Naive thymus-derived CD4-positive, alpha-beta T cell (primary cell): ENCODE data around the gene NDST3. TPM values are rescaled to one million over a fixed set of nuclear protein-coding genes. Genes with fewer than 3 reads are reported as not detected.
A peak's percentile ranks its signal among the peaks of the same experiment; 100 is the strongest.

Experiments used
- ATAC-seq: fragments of 150-1000 bp; cut with Tn5 transposase; 2 replicates; pipeline ENCODE4 v1.10.0; 2021; ENCODE audit warnings: mild to moderate bottlenecking, moderate library complexity
- CTCF ChIA-PET: fragments of 350-600 bp; sonication (Branson Sonifier 250); formaldehyde crosslinking; loops from one replicate; lab custom pipeline; 2021; ENCODE audit warnings: antibody characterized with exemption; lab: Charles Lee
- POLR2A ChIA-PET: fragments of 350-600 bp; sonication (Branson Sonifier 250); formaldehyde crosslinking; loops from one replicate; lab custom pipeline; 2021; ENCODE audit warnings: antibody characterized with exemption, inconsistent platforms; lab: Charles Lee
- DNase-seq, 9 donors: peaks; one replicate each; pipeline versions ENCODE4 v3.0.0 to v3.0.0-alpha.2; 2020 to 2022; ENCODE audit warnings: mixed read lengths in 1 of 9
- H3K27ac ChIP-seq: one replicate; pipeline ENCODE4 v1.7.0; 2013; ENCODE audit warnings: mild to moderate bottlenecking, low read depth, low read length, moderate library complexity
- H3K27me3 ChIP-seq, 2 donors: one replicate each; pipeline ENCODE4 v1.7.0; 2013; ENCODE audit warnings: low read length in 2 of 2, mild to moderate bottlenecking in 2 of 2, moderate library complexity in 2 of 2; ENCODE audit not compliant: control insufficient read depth in 2 of 2, insufficient read depth in 2 of 2
- H3K36me3 ChIP-seq, 3 experiments: 1 replicate in 2 of 3; 2 replicates in 1 of 3; pipeline ENCODE4 v1.7.0; 2013; ENCODE audit warnings: low read length in 3 of 3, mild to moderate bottlenecking in 3 of 3, moderate library complexity in 1 of 3; ENCODE audit not compliant: insufficient read depth in 3 of 3, control insufficient read depth in 2 of 3
- H3K4me1 ChIP-seq, 2 donors: one replicate each; pipeline ENCODE4 v1.7.0; 2013; ENCODE audit warnings: low read length in 2 of 2, mild to moderate bottlenecking in 2 of 2, moderate library complexity in 1 of 2; ENCODE audit not compliant: control insufficient read depth in 2 of 2, insufficient read depth in 2 of 2
- H3K4me3 ChIP-seq: 2 replicates; pipeline ENCODE4 v1.7.0; 2013; ENCODE audit warnings: mild to moderate bottlenecking, low read length
- H3K9me3 ChIP-seq, 3 experiments: 1 replicate in 2 of 3; 2 replicates in 1 of 3; pipeline ENCODE4 v1.7.0; 2013; ENCODE audit warnings: low read length in 3 of 3; ENCODE audit not compliant: control insufficient read depth in 2 of 3
- H3K27ac Mint-ChIP-seq, 9 donors: one replicate each; pipeline ENCODE4 v1.8.0; 2020 to 2022; ENCODE audit warnings: mixed read lengths in 9 of 9, mild to moderate bottlenecking in 8 of 9, moderate library complexity in 5 of 9, inconsistent platforms in 2 of 9
- H3K27me3 Mint-ChIP-seq, 5 donors: one replicate each; pipeline ENCODE4 v1.8.0; 2021 to 2022; ENCODE audit warnings: mixed read lengths in 5 of 5, mild to moderate bottlenecking in 1 of 5
- H3K36me3 Mint-ChIP-seq, 5 donors: one replicate each; pipeline ENCODE4 v1.8.0; 2020 to 2022; ENCODE audit warnings: mixed read lengths in 5 of 5, mild to moderate bottlenecking in 3 of 5, inconsistent platforms in 1 of 5
- H3K4me1 Mint-ChIP-seq, 7 donors: one replicate each; pipeline ENCODE4 v1.8.0; 2020 to 2022; ENCODE audit warnings: mixed read lengths in 7 of 7, mild to moderate bottlenecking in 3 of 7, inconsistent platforms in 1 of 7
- H3K4me3 Mint-ChIP-seq, 10 donors: one replicate each; pipeline ENCODE4 v1.8.0; 2020 to 2022; ENCODE audit warnings: mild to moderate bottlenecking in 10 of 10, mixed read lengths in 10 of 10, moderate library complexity in 6 of 10, inconsistent platforms in 2 of 10
- H3K9me3 Mint-ChIP-seq, 11 donors: one replicate each; pipeline ENCODE4 v1.8.0; 2020 to 2022; ENCODE audit warnings: mixed read lengths in 11 of 11, mild to moderate bottlenecking in 4 of 11, inconsistent platforms in 1 of 11, moderate library complexity in 1 of 11
- intact Hi-C, 2 donors: fragments of 100-400 bp; cut with micrococcal nuclease; formaldehyde crosslinking; loops; one replicate each; pipeline ENCODE4 v1.15.1; 2023
- polyA plus RNA-seq, 2 donors: library from polyadenylated mRNA; unstranded; fragments of 300-500 nt; fragmentation: Illumina TruSeq; gene quantifications; one replicate each; pipeline ENCODE4 v1.2.3, GENCODE V29; 2021
- total RNA-seq, 6 experiments: library from RNA in 5 of 6; stranded (reverse) in 5 of 6; gene quantifications; 1 replicate in 5 of 6; 2 replicates in 1 of 6; pipeline ENCODE4 v1.2.3 and lab custom pipeline; 2021 to 2026

NDST3 gene
- total and polyA plus RNA-seq, 7 experiments from 2014 or later: 0.17 to 0.18 TPM; not detected in 5

DNA sequence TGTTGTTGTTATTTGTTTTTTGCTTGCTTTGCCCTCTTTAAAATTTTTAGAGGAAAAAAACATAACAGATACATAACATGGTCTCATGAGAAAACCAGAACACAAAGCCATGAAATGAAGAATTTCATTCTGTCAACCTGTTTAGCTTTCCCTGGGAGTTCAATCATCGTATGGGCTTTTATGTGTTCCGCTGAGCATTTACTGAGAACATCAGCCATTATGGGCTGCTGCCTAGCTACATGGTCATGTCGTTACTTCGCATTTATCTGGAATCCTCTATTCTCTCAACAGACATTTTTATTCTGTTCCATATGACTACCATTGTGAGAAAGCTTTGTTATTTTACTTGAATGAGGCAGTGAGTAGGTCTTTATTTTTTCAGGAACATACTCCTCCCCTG, 51.4 kb downstream of the NDST3 start:
- Mint-ChIP-seq H3K4me3 (no peak overlapping the region), H3K4me1 (peaks cover 0 to 7% (median 0%) of the 10 kb centered on the region in 7 donors), H3K9me3 (peaks cover 0 to 4% (median 0%) of the 10 kb centered on the region in 11 donors), H3K27ac (no peak overlapping the region), H3K36me3 (no peaks in the 10 kb centered on the region), H3K27me3 (peaks cover 0 to 4% (median 0%) of the 10 kb centered on the region in 5 donors)
- DNase-seq (no peak), ATAC-seq (no peak)
- ChIA-PET CTCF (no interaction called here), POLR2A (no interaction called here)
- Histone ChIP-seq H3K4me3 (no peak overlapping the region), H3K4me1 (no peaks in the 10 kb centered on the region), H3K9me3 (no peaks in the 10 kb centered on the region), H3K36me3 (no peaks in the 10 kb centered on the region), H3K27ac (no peak overlapping the region), H3K27me3 (no peaks in the 10 kb centered on the region)
- intact Hi-C loops: no loop called here

- Mint-ChIP-seq H3K4me3 (no peak overlapping the region), H3K36me3 (no peaks in the 10 kb centered on the region), H3K9me3 (peaks cover 0 to 4% (median 0%) of the 10 kb centered on the region in 11 donors), H3K27ac (no peak overlapping the region), H3K27me3 (peaks cover 0 to 4% (median 0%) of the 10 kb centered on the region in 5 donors), H3K4me1 (peaks cover 0 to 7% (median 0%) of the 10 kb centered on the region in 7 donors)
- ChIA-PET POLR2A (no interaction called here), CTCF (interaction anchor here (0.7 kb wide), 1 partner anchor 69 kb away, joined by 3 read pairs; no protein-coding TSS in a partner anchor)
- Histone ChIP-seq H3K4me1 (no peaks in the 10 kb centered on the region), H3K36me3 (no peaks in the 10 kb centered on the region), H3K27me3 (no peaks in the 10 kb centered on the region), H3K27ac (no peak overlapping the region), H3K9me3 (no peaks in the 10 kb centered on the region), H3K4me3 (no peak overlapping the region)
- intact Hi-C loops: no loop called here
- ATAC-seq (no peak), DNase-seq (no peak)
Measured at GRCh38 chr4:118086344-118086743, 52.1 kb downstream of the NDST3 start.

DNA sequence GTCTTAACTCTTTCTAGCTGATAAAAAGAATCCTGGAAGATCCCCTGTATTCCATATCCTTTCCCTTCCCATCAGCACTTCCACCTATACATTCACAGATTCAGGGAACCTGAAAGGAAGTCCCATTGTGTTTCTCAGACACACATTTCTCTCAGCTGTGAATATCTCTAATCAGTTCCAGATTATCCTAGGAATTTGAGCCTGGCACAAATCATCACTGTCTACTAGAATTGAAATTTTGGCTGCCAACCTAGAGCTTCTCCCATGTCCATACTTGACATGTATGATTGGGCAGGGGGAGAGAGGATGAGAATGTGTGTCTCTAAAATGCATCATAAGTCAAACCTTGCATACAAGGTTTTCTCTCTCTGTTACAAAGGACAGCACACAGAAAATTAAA, 53.1 kb downstream of the NDST3 start:
- ATAC-seq (no peak), DNase-seq (no peak)
- ChIA-PET CTCF (interaction anchor here (0.6 kb wide), 1 partner anchor 24 kb away, joined by 3 read pairs; no protein-coding TSS in a partner anchor), POLR2A (no interaction called here)
- Histone ChIP-seq H3K4me1 (no peaks in the 10 kb centered on the region), H3K36me3 (no peaks in the 10 kb centered on the region), H3K9me3 (no peaks in the 10 kb centered on the region), H3K27ac (no peak overlapping the region), H3K27me3 (no peaks in the 10 kb centered on the region), H3K4me3 (no peak overlapping the region)
- no peaks in the 10 kb centered on the region for H3K36me3 Mint-ChIP-seq
- no peak overlapping the region for H3K4me3 Mint-ChIP-seq
- intact Hi-C loops: no loop called here
- H3K27ac Mint-ChIP-seq: peak overlapping the region in 1 of 9 donors; percentile 39
- H3K9me3 Mint-ChIP-seq: peaks cover 0 to 4% (median 0%) of the 10 kb centered on the region in 11 donors
- peaks cover 0 to 4% (median 0%) of the 10 kb centered on the region in 5 donors for H3K27me3 Mint-ChIP-seq
- peaks cover 0 to 7% (median 0%) of the 10 kb centered on the region in 7 donors for H3K4me1 Mint-ChIP-seq

- ChIA-PET POLR2A (no interaction called here), CTCF (no interaction called here)
- Histone ChIP-seq H3K27me3 (no peaks in the 10 kb centered on the region), H3K27ac (no peak overlapping the region), H3K4me1 (no peaks in the 10 kb centered on the region), H3K4me3 (no peak overlapping the region), H3K9me3 (no peaks in the 10 kb centered on the region), H3K36me3 (no peaks in the 10 kb centered on the region)
- intact Hi-C loops: no loop called here
- DNase-seq (no peak), ATAC-seq (no peak)
- no peak overlapping the region for H3K27ac Mint-ChIP-seq
- H3K4me1 Mint-ChIP-seq: no peaks in the 10 kb centered on the region
- H3K4me3 Mint-ChIP-seq: no peak overlapping the region
- peaks cover 0 to 4% (median 0%) of the 10 kb centered on the region in 11 donors for H3K9me3 Mint-ChIP-seq
- peaks cover 0 to 2% (median 0%) of the 10 kb centered on the region in 5 donors for H3K27me3 Mint-ChIP-seq
- H3K36me3 Mint-ChIP-seq: no peaks in the 10 kb centered on the region
Measured at GRCh38 chr4:118099106-118099505, 64.8 kb downstream of the NDST3 start.

GRCh38 chr4:118102195-118102594, 67.9 kb downstream of the NDST3 start:
- no peak overlapping the region for H3K27ac Mint-ChIP-seq
- intact Hi-C loops: no loop called here
- no peaks in the 10 kb centered on the region for H3K9me3 ChIP-seq
- no peak for ATAC-seq
- no peak overlapping the region for H3K27ac ChIP-seq
- H3K27me3 ChIP-seq: no peaks in the 10 kb centered on the region
- DNase-seq: no peak
- H3K9me3 Mint-ChIP-seq: no peaks in the 10 kb centered on the region
- peaks cover 0 to 4% (median 0%) of the 10 kb centered on the region in 5 donors for H3K27me3 Mint-ChIP-seq
- H3K36me3 ChIP-seq: no peaks in the 10 kb centered on the region
- POLR2A ChIA-PET: no interaction called here
- H3K4me1 ChIP-seq: no peaks in the 10 kb centered on the region
- H3K36me3 Mint-ChIP-seq: no peaks in the 10 kb centered on the region
- no peak overlapping the region for H3K4me3 Mint-ChIP-seq
- H3K4me1 Mint-ChIP-seq: peaks cover 0 to 2% (median 0%) of the 10 kb centered on the region in 7 donors
- H3K4me3 ChIP-seq: no peak overlapping the region
- CTCF ChIA-PET: no interaction called here

DNA sequence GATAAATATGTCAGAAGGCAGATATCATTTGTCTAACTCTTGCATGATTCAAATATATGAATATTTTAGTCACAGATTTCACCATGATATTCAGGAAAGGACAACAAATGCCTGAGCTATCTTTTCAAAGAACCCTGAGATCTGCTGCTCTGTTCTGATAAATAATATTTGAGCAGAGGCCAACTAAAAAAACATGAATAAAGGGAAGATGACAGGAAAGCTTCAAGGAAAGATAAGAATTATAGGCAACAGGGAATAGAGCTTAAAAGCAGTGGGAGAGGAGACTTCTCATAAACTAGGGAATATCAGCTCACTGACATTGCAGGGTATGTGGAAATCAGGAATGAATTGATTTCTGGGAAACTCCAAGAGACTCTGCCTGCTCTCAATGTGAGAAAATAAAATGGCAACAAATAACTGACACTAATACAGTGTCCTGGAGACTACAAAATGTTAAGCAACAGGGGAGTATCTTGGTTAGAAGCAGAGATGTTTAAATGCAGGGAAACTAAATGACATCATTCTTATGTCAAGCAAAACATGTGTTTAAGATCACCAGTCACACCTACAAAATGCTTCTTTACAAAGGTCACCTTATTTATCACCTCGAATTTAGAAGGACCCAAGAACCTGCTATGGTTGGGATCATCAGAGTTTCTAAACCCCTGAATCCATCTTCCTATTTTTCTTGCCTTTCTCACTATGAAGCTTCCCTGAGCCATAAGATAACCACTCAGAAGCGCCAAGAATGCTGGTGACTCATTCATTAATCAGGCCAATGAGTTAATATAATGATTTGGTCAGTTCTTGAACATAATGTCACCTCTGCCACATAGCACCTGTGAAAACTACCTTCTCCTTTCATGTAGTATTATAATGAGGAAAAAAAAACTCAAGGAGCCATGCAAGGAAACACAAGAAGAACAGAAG, 78.1 kb downstream of the NDST3 start:
- ATAC-seq (no peak), DNase-seq (no peak)
- peaks cover 0 to 6% (median 4%) of the 10 kb centered on the region in 5 donors for H3K27me3 Mint-ChIP-seq
- H3K9me3 Mint-ChIP-seq: peaks cover 0 to 16% (median 2%) of the 10 kb centered on the region in 11 donors
- Histone ChIP-seq H3K27ac (no peak overlapping the region), H3K9me3 (no peaks in the 10 kb centered on the region), H3K4me1 (no peaks in the 10 kb centered on the region), H3K4me3 (no peak overlapping the region), H3K36me3 (no peaks in the 10 kb centered on the region), H3K27me3 (no peaks in the 10 kb centered on the region)
- H3K36me3 Mint-ChIP-seq: peaks cover 0 to 6% (median 0%) of the 10 kb centered on the region in 5 donors
- H3K27ac Mint-ChIP-seq: no peak overlapping the region
- peak overlapping the region in 8 of 10 donors; percentile 6 to 68 (median 48) for H3K4me3 Mint-ChIP-seq
- ChIA-PET CTCF (no interaction called here), POLR2A (no interaction called here)
- peaks cover 0 to 14% (median 11%) of the 10 kb centered on the region in 7 donors for H3K4me1 Mint-ChIP-seq
- intact Hi-C loops: no loop called here
